HG03457 (cell line): ENCODE measurements around the gene HPCAL1.

ENCODE experiments used
- ATAC-seq: cut with Tn5 transposase; IDR thresholded peaks from one replicate; pipeline ENCODE4 v1.9.1; 2021; ENCODE audit warnings: moderate number of reproducible peaks; ENCODE audit not compliant: unreplicated experiment

HPCAL1 gene

DNA sequence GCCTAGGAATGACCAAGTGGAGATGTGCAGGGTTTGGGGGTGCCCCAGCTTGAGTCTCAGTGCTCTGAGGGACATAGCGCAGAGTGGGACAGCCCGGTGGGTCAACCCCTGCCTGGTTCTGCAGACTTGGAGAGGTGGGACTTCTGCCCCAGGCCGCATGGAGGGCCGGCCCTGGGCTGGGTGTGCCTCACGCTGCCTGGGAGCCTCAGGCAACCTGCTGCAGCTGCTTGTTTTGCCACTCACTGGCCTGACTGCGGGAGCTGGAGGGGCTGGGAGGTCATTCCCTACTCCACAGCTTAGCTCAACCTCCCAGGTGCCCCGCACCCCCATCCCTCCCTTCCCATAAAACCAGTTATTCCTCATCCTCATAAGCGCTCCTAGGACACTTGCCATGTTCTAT, 112.3 kb downstream of the HPCAL1 start:
- no peak for ATAC-seq

DNA sequence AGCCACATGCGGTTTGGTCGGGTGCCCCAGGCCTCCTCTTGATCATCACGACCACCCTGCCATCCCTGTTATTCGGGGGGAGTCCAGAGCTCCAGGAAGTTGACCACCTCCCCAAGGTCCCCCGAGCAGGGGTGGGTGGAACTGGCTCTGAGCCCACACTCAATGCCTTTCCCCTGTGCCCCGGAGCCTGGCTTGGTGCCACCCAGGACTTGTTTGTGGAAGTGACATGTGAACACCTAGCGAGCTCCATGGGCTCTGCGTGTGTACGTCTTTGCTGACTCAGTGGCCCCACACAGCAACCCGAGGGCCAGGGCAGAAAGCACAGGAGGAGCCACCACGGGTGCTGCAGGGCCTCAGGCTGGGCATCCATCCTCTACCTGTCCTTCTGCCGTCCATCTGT, 112.9 kb downstream of the HPCAL1 start:
- ATAC-seq: no peak

GRCh38 chr2:10417551-10418335, 115.0 kb downstream of the HPCAL1 start:
- no peak for ATAC-seq

- ATAC-seq: no peak
These were observed 117.0 kb downstream of the HPCAL1 start for GRCh38 chr2:10419553-10420257.

DNA sequence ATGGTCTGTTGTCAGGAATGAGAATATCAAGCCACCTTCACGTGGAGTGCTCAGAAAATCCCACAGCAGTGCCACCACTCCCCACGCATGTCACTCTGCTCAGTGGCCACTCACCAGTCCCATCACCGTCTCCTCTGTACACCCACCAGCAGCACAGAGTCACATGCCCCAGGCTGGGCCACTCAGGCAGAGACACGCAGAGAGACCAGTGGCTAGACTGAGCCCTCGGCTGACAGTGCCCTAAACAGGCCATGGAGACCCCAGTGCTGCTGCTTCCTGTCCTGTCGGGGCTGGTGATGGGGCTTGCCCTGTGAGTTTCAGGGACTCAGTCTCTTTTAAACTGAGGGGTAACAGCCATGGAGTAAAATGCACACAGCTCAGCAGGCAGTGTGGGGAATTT, 119.5 kb downstream of the HPCAL1 start:
- ATAC-seq: no peak

DNA sequence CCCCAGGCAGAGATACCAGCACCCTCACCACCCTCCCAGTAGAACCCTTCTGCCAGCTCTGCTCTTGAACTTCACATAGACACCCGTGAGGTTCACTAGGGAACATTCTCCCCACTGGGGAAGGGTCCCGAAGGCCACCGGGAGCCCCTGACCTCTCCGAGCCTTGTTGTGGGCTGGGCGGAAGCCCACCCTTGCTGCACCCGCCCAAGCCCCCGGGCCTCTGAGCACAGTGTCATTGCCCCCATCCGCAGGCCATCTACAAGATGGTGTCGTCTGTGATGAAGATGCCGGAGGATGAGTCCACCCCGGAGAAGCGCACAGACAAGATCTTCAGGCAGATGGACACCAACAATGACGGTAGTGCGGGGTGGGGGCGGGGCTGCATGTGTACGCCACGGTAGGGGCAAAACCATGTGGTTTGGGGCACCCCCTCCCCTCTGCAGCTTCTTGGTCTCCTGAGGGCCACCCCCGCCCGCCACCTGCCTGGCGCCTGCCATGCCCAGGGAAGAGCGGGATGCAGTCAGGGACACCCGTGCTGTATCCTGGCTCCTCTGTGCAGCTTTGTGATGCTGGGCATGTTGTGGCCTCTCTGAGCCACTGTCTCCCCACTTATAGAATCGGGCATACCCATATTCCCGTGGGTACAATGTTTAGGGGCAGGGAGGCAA, 120.2 kb downstream of the HPCAL1 start:
- no peak for ATAC-seq

DNA sequence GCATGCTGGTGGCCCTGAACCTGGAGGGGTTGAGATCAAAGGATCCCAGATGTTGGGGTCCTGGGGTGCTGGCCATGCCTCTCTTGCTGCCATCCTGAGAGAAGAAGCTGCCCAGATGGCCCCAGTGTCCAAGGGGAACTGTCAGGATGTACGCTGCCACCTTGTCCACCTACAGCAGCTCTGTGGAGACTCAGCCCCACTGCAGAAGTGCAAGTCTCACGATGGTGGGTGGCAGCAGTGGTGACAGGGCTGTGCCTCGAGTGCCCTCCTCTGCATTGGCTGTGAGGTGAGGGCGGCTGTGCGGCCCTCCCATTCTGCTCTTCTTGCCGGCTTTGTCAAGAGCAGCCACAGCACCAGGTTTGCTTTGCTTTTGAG, 120.7 kb downstream of the HPCAL1 start:
- no peak for ATAC-seq

GRCh38 chr2:10424051-10424450, 121.3 kb downstream of the HPCAL1 start:
- ATAC-seq: no peak

GRCh38 chr2:10424916-10425505, 122.3 kb downstream of the HPCAL1 start:
- no peak for ATAC-seq

DNA sequence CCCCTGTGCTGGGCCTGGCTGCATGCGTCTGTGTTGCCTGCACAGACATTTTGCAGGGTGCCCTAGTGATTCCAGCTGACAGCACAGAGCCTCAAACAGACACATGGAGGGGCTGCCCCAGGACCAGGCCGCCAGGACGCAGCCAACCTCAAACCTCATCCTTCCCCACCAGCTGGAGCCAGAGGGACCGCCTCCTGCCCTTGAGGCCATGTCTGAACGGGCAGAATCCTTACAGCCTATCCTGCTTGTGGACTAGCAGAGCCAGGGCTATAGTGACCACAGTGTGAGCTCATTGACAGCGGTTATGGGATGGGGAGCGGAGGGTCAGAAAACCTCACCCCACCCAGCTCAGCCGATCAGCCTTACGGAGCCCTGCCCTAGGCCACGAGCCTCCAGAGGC, 123.0 kb downstream of the HPCAL1 start:
- no peak for ATAC-seq

- no peak for ATAC-seq
These were observed 124.3 kb downstream of the HPCAL1 start for GRCh38 chr2:10426726-10427617.

DNA sequence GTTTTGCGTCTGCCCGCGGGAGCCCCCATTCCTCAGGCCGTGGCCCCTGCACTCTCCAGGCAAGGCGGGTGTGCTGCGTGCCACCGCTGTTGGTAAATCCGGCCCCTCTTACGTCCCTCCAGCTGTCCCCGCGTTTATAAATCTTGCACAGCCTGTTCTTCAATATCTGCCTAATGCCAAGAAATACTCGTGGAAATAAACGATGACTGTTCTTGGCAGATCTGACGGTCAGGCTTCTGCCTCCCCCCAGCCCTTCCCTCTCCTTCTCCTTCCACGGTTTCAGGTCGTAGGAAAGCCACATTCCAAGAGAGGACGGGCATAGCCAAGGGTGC, 124.9 kb downstream of the HPCAL1 start:
- no peak for ATAC-seq

GRCh38 chr2:10428355-10428754, 125.7 kb downstream of the HPCAL1 start:
- ATAC-seq: no peak

DNA sequence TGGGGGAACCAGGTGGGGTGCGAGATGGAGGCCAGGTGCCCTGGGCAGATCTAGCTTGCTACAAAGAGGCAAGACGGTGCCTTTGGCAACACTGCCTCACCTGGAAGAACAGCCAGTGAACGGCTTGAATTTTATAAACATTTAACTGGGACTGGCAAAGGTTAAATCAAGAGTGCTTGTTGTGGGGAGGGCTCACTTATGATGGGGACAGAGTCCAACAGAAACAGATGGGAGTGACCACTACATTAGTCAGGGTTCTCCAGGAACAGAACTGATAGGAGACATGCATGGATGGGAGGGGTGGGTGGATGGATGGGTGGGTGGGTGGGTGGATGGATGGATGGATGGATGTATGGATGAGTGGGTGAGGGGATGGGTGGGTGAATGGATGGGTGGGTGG, 126.2 kb downstream of the HPCAL1 start:
- no peak for ATAC-seq

GRCh38 chr2:10430886-10431622, 128.3 kb downstream of the HPCAL1 start:
- ATAC-seq: no peak

- ATAC-seq: no peak
These were observed 129.1 kb downstream of the HPCAL1 start for GRCh38 chr2:10431797-10432196.

DNA sequence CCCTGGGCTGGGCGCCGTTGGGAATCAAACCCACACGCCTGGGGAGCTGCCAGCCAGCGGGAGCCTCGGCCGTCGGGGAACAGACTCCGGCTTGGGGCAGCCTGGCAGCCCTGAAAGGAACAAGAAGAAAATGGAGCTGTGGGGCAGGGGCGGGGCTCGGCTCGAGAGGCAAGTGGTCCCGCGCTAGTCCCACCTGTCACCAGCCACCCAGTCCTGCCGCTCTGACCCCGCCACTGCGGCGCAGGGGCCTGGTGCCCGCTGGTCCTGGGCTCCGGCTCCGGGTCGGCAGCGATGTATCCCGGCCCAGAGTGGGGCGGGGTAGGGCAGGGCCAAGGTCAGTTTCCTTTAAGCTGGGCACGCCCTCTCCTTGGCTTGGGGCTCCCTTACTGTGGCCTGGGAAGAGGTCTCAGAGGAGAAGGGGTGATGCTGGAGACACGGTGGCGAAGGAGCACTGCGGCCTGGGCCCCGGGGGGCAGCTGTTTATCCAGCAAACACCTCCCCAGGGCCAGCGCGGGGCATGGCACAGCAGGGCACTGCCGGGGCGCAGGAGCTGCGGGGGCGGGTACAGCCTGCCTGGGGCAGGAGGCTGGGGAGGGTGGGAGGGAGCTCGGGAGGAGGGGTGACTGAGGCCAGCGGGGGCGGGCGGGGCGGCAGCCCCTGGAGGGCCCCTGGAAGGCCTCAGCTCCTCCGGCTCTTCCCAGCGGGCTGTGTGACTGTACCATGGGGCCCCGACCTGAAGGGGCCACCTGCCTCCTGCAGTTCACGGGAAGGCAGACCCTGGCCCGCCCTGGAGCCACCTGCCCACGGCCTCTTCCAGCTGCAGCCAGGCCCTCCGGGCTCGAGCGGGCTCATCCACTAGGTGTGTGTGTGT, 129.8 kb downstream of the HPCAL1 start:
- no peak for ATAC-seq

DNA sequence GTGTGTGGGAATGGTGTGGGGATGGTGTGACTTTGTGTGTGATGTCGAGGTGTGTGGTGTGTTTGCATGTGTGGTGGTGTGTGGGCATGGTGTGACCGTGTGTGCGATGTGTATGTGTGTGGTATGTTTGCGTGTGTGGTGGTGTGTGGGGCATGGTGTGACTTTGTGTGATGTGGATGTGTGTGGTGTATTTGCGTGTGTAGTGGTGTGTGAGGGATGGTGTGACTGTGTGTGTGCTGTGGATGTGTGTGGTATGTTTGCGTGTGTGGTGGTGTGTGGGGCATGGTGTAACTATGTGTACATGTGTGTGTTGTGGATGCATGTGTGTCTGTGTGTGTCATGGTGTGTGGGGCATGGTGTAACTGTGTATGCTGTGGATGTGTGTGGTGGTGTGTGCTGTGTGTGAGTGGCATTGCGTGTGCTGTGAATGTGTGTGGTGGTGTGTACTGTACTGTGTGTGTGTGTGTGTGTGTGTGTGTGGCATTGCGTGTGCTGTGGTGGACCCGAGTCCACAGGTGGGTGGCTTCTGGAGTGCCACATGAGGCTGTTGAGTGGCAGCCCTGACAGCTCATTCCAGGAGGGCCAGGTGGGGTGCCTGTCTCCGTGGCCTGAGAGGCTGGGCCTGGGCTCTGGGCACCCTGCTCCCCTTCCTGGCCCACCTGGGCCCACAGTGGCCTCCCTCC, 130.7 kb downstream of the HPCAL1 start:
- ATAC-seq: no peak
